Measurements from ENCODE around the gene C17orf78.

- no peak for TF ChIP-seq GATA2 (IDR thresholded peaks at IDR 0.05; ENCODE audit: low read depth, low read length)
- TF ChIP-seq GATA3 (IDR thresholded peaks at IDR 0.05; ENCODE audit: low read depth, low read length), result no peak
Measured at GRCh38 chr17:37359682-37360188, 16.1 kb upstream of the C17orf78 start.
